NT2/D1 (cell line): ENCODE measurements around the gene NEGR1.

Source experiments
- DNase-seq: peaks from one replicate; pipeline ENCODE4 v3.0.0-alpha.2; 2011; ENCODE audit warnings: low read depth, low spot score
- H3K27me3 ChIP-seq: 2 replicates; pipeline ENCODE4 v1.6.0; 2011; ENCODE audit warnings: mild to moderate bottlenecking; ENCODE audit not compliant: insufficient read length, insufficient read depth
- H3K36me3 ChIP-seq: 2 replicates; pipeline ENCODE4 v1.6.1; 2011; ENCODE audit warnings: mild to moderate bottlenecking, low read length, mixed read lengths; ENCODE audit not compliant: insufficient read depth, insufficient read length
- H3K4me1 ChIP-seq: 2 replicates; pipeline ENCODE4 v1.5.1; 2011; ENCODE audit not compliant: insufficient read depth, insufficient read length
- H3K4me3 ChIP-seq: 2 replicates; pipeline ENCODE4 v1.5.1; 2011; ENCODE audit warnings: low read depth; ENCODE audit not compliant: insufficient read length
- H3K9ac ChIP-seq: 2 replicates; pipeline ENCODE4 v1.6.0; 2011; ENCODE audit warnings: low read depth; ENCODE audit not compliant: insufficient read length
- H3K9me3 ChIP-seq: 2 replicates; pipeline ENCODE4 v1.5.1; 2011; ENCODE audit warnings: mild to moderate bottlenecking, low read length; ENCODE audit not compliant: insufficient read depth
- SUZ12 ChIP-seq: IDR thresholded peaks from 2 replicates; pipeline ENCODE4 v1.6.1; 2011; ENCODE audit not compliant: insufficient read length, insufficient read depth; ENCODE audit errors: extremely low read depth
- YY1 ChIP-seq: IDR thresholded peaks from 2 replicates; pipeline ENCODE4 v1.6.1; 2011; ENCODE audit not compliant: insufficient read length, insufficient read depth
- ZNF274 ChIP-seq: IDR thresholded peaks from 2 replicates; pipeline ENCODE4 v1.6.1; 2011; ENCODE audit warnings: mild to moderate bottlenecking, low read depth, low read length

The NEGR1 gene

GRCh38 chr1:71780681-71781080 is 501.7 kb downstream of the NEGR1 start:
- Histone ChIP-seq H3K9me3 (no peaks in the 10 kb centered on the region), H3K4me3 (no peak overlapping the region), H3K9ac (no peak overlapping the region), H3K36me3 (no peaks in the 10 kb centered on the region), H3K27me3 (no peaks in the 10 kb centered on the region), H3K4me1 (no peaks in the 10 kb centered on the region)
- TF ChIP-seq SUZ12, result no peak
- no peak for TF ChIP-seq ZNF274
- TF ChIP-seq YY1, result no peak
- DNase-seq, result no peak

- TF ChIP-seq ZNF274, result no peak
- no peak for TF ChIP-seq SUZ12
- no peak for TF ChIP-seq YY1
- Histone ChIP-seq H3K27me3 (no peaks in the 10 kb centered on the region), H3K4me3 (no peak overlapping the region), H3K9ac (no peak overlapping the region), H3K36me3 (no peaks in the 10 kb centered on the region), H3K4me1 (no peaks in the 10 kb centered on the region), H3K9me3 (no peaks in the 10 kb centered on the region)
- DNase-seq, result no peak
Measured at GRCh38 chr1:71778940-71779339, 503.4 kb downstream of the NEGR1 start.

GRCh38 chr1:71777094-71777493 is 505.2 kb downstream of the NEGR1 start:
- H3K36me3 ChIP-seq, result no peaks in the 10 kb centered on the region
- no peaks in the 10 kb centered on the region for H3K4me1 ChIP-seq
- H3K9me3 ChIP-seq, result no peaks in the 10 kb centered on the region
- H3K9ac ChIP-seq, result no peak overlapping the region
- H3K27me3 ChIP-seq, result no peaks in the 10 kb centered on the region
- H3K4me3 ChIP-seq, result no peak overlapping the region
- no peak for DNase-seq
- no peak for TF ChIP-seq YY1
- TF ChIP-seq SUZ12, result no peak
- TF ChIP-seq ZNF274, result no peak

- Histone ChIP-seq H3K9ac (no peak overlapping the region), H3K27me3 (no peaks in the 10 kb centered on the region), H3K9me3 (no peaks in the 10 kb centered on the region), H3K36me3 (no peaks in the 10 kb centered on the region), H3K4me3 (no peak overlapping the region), H3K4me1 (no peaks in the 10 kb centered on the region)
- DNase-seq, result no peak
- TF ChIP-seq YY1, result no peak
- no peak for TF ChIP-seq SUZ12
- TF ChIP-seq ZNF274, result no peak
Measured at GRCh38 chr1:71774705-71775104, 507.6 kb downstream of the NEGR1 start.

- Histone ChIP-seq H3K9ac (no peak overlapping the region), H3K4me1 (no peaks in the 10 kb centered on the region)
- no peak for DNase-seq
Measured at GRCh38 chr1:71770121-71770520, 512.2 kb downstream of the NEGR1 start.

GRCh38 chr1:71766748-71767147 is 515.6 kb downstream of the NEGR1 start:
- no peaks in the 10 kb centered on the region for H3K36me3 ChIP-seq
- no peak overlapping the region for H3K9ac ChIP-seq
- no peak for DNase-seq
- no peaks in the 10 kb centered on the region for H3K9me3 ChIP-seq
- TF ChIP-seq SUZ12, result no peak
- no peak for TF ChIP-seq ZNF274
- TF ChIP-seq YY1, result no peak
- H3K27me3 ChIP-seq, result no peaks in the 10 kb centered on the region
- H3K4me1 ChIP-seq, result no peaks in the 10 kb centered on the region
- H3K4me3 ChIP-seq, result no peak overlapping the region

More at GRCh38 chr1:71770121-71770520, 512.2 kb downstream of the NEGR1 start:
- TF ChIP-seq ZNF274 (no peak), YY1 (no peak), SUZ12 (no peak)
- Histone ChIP-seq H3K27me3 (no peaks in the 10 kb centered on the region), H3K9me3 (no peaks in the 10 kb centered on the region), H3K4me3 (no peak overlapping the region), H3K36me3 (no peaks in the 10 kb centered on the region)

GRCh38 chr1:71762514-71763255 is 519.7 kb downstream of the NEGR1 start:
- DNase-seq, result no peak
- TF ChIP-seq SUZ12 (no peak), YY1 (no peak), ZNF274 (no peak)
- Histone ChIP-seq H3K4me3 (no peak overlapping the region), H3K36me3 (no peaks in the 10 kb centered on the region), H3K4me1 (no peaks in the 10 kb centered on the region), H3K27me3 (no peaks in the 10 kb centered on the region), H3K9ac (no peak overlapping the region), H3K9me3 (no peaks in the 10 kb centered on the region)
